ENCODE results near the gene KLF16.
"Not testable (repeated sequence)": the region's sequence is repeated elsewhere in the genome, so short reads cannot be mapped to it uniquely, and the experiment has no call there.

The KLF16 gene

GRCh38 chr19:1901940-1902404, 38.6 kb upstream of the KLF16 start:
- H3K4me3 ChIP-seq (ENCODE audit: low read depth, low read length) = no peak overlapping the region
- TF ChIP-seq, protein P1, sequence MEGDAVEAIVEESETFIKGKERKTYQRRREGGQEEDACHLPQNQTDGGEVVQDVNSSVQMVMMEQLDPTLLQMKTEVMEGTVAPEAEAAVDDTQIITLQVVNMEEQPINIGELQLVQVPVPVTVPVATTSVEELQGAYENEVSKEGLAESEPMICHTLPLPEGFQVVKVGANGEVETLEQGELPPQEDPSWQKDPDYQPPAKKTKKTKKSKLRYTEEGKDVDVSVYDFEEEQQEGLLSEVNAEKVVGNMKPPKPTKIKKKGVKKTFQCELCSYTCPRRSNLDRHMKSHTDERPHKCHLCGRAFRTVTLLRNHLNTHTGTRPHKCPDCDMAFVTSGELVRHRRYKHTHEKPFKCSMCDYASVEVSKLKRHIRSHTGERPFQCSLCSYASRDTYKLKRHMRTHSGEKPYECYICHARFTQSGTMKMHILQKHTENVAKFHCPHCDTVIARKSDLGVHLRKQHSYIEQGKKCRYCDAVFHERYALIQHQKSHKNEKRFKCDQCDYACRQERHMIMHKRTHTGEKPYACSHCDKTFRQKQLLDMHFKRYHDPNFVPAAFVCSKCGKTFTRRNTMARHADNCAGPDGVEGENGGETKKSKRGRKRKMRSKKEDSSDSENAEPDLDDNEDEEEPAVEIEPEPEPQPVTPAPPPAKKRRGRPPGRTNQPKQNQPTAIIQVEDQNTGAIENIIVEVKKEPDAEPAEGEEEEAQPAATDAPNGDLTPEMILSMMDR (IDR thresholded peaks at IDR 0.05; ENCODE audit: low read depth, low read length) = no peak

GRCh38 chr19:1896508-1896907, 33.1 kb upstream of the KLF16 start:
- H3K4me3 ChIP-seq (ENCODE audit: low read depth, low read length) = no peak overlapping the region
- TF ChIP-seq, protein P1 (IDR thresholded peaks at IDR 0.05; ENCODE audit: low read depth, low read length) = no peak

DNA sequence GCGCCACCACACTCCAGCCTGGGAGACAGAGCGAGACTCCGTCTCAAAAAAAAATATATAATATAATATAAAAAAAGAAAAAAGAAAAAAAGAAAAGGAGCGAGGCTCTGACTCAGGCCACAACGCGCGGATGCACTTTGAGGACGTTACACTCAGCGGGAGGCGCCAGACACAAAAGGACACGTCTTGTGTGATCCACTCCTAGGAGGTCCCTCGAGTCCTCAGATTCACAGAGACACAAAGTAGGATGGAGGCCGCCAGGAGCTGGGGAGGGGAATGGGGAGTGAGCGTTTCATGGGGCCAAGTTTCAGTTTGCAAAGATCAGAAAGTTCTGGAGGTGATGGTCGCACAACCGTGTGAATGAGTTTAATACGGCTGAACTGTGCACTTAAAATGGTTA, 30.4 kb upstream of the KLF16 start:
- TF ChIP-seq, protein P1 (IDR thresholded peaks at IDR 0.05; ENCODE audit: low read depth, low read length) = no peak
- H3K4me3 ChIP-seq (ENCODE audit: low read depth, low read length) = no peak overlapping the region

GRCh38 chr19:1889907-1890306, 26.5 kb upstream of the KLF16 start:
- TF ChIP-seq, protein P1 (IDR thresholded peaks at IDR 0.05; ENCODE audit: low read depth, low read length) = no peak

GRCh38 chr19:1888385-1888784, 25.0 kb upstream of the KLF16 start:
- H3K4me3 ChIP-seq (ENCODE audit: low read depth, low read length) = no peak overlapping the region
- TF ChIP-seq, protein P1 (IDR thresholded peaks at IDR 0.05; ENCODE audit: low read depth, low read length) = no peak

More at GRCh38 chr19:1889907-1890306, 26.5 kb upstream of the KLF16 start:
- H3K4me3 ChIP-seq (ENCODE audit: low read depth, low read length) = no peak overlapping the region

DNA sequence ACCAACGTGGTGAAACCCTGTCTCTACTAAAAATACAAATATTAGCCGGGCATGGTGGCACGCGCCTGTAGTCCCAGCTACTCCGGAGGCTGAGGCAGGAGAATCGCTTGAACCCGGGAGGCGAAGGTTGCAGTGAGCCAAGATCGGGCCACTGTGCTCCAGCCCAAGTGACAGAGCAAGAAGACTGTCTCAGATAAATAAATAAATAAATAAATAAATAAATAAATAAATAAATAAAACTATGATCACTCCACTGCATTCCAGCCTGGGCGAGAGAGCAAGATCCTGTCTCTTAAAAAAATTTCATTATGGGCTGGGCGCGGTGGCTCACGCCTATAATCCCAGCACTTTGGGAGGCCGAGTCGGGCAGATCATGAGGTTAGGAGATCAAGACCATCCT, 23.0 kb upstream of the KLF16 start:
- H3K4me3 ChIP-seq (ENCODE audit: low read depth, low read length) = not testable (repeated sequence)

GRCh38 chr19:1885398-1886119, 22.2 kb upstream of the KLF16 start, which contains the start of gene ABHD17A:
Gene ABHD17A (minus strand): TSS chr19:1885496. CDS start chr19:1881566, 3,930 bp downstream.
- peak within 1 kb of the TSS; percentile 96 for H3K4me3 ChIP-seq (ENCODE audit: low read depth, low read length)

DNA sequence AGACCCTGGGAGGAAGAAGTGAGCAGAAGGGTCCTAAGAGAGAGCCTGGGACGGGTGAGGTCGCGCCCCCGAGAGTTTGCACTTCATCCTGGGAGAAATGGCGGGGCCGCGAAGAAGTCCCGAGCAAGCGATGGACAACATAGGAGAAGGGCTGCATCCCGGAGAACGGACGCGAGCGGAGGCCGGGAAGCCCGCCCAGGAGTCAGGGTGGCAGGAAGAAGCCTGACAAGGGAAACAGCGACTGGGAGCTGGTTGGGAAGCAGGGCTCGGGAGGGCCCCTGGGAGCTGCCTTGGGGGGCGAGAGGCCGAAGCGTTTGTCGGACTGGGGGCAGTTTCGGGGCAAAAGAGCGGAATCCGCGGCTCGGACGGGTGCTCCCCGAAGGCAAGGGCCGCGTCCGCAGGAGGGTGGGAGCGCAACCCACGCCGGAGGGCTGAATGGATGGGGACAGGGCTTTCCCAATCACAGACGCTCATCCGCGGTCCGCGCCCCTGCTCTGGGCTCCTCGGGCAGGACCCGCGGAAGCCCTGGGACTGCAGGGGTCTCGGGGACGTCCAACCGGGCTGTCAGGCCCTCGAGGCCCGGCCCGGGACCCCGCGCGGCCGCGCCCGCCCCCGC, 21.4 kb upstream of the KLF16 start:
- peak overlapping the region; percentile 96 for H3K4me3 ChIP-seq (ENCODE audit: low read depth, low read length)

More for the DNA sequence above, 21.4 kb upstream of the KLF16 start:
- TF ChIP-seq, protein P1 (IDR thresholded peaks at IDR 0.05; ENCODE audit: low read depth, low read length) = no peak

All from WI38 (cell line).